Loucy (cell line): Measurements from ENCODE around the gene LYSET.
"Not testable (repeated sequence)": the region's sequence is repeated elsewhere in the genome, so short reads cannot be mapped to it uniquely, and the experiment has no call there.

ENCODE experiments used
- H2AFZ ChIP-seq: fragments of 200-600 bp; sonication (generic); 2 replicates; pipeline ENCODE4 v1.6.0; 2016; ENCODE audit warnings: antibody characterized with exemption, mild to moderate bottlenecking, low read length, moderate library complexity
- H3F3A ChIP-seq: fragments of 200-600 bp; 2 replicates; pipeline ENCODE4 v1.6.0; 2016; ENCODE audit warnings: antibody characterized with exemption, low read depth, mild to moderate bottlenecking
- H3K27me3 ChIP-seq: fragments of 200-600 bp; sonication (generic); 2 replicates; pipeline ENCODE4 v1.6.1; 2014; ENCODE audit warnings: low read length, mild to moderate bottlenecking; ENCODE audit not compliant: insufficient read depth, poor library complexity, severe bottlenecking
- H3K36me3 ChIP-seq: fragments of 200-600 bp; sonication (generic); 2 replicates; pipeline ENCODE4 v1.6.1; 2016; ENCODE audit warnings: low read length; ENCODE audit not compliant: insufficient read depth
- H3K4me1 ChIP-seq: fragments of 200-600 bp; sonication (generic); 2 replicates; pipeline ENCODE4 v1.5.1; 2014; ENCODE audit warnings: low read length, mild to moderate bottlenecking; ENCODE audit not compliant: insufficient read depth, poor library complexity, severe bottlenecking
- H3K4me2 ChIP-seq: fragments of 200-600 bp; sonication (generic); 2 replicates; pipeline ENCODE4 v1.6.0; 2014; ENCODE audit warnings: antibody characterized with exemption, low read length, low read depth, mild to moderate bottlenecking; ENCODE audit not compliant: poor library complexity, severe bottlenecking
- H3K4me3 ChIP-seq: fragments of 200-600 bp; sonication (generic); 2 replicates; pipeline ENCODE4 v1.5.1; 2014; ENCODE audit warnings: low read length, mild to moderate bottlenecking, mixed read lengths; ENCODE audit not compliant: poor library complexity, severe bottlenecking
- H3K79me2 ChIP-seq: fragments of 200-600 bp; sonication (generic); 2 replicates; pipeline ENCODE4 v1.6.1; 2014; ENCODE audit warnings: low read length; ENCODE audit not compliant: insufficient read depth
- H3K9ac ChIP-seq: fragments of 200-600 bp; sonication (generic); 2 replicates; pipeline ENCODE4 v1.6.0; 2014; ENCODE audit warnings: mild to moderate bottlenecking, low read depth, low read length, moderate library complexity; ENCODE audit not compliant: poor library complexity, severe bottlenecking
- H3K9me2 ChIP-seq: fragments of 200-600 bp; sonication (generic); replicated peaks from 2 replicates; pipeline ENCODE4 v1.6.1; 2016; ENCODE audit warnings: low read depth, low read length, mixed read lengths
- H3K9me3 ChIP-seq: fragments of 200-600 bp; sonication (generic); 2 replicates; pipeline ENCODE4 v1.6.1; 2014; ENCODE audit warnings: mild to moderate bottlenecking, antibody characterized with exemption, low read length, low read depth; ENCODE audit not compliant: insufficient read depth
- H4K20me1 ChIP-seq: fragments of 200-600 bp; sonication (generic); 2 replicates; pipeline ENCODE4 v1.6.0; 2014; ENCODE audit warnings: antibody characterized with exemption, low read length, mild to moderate bottlenecking; ENCODE audit not compliant: insufficient read depth, poor library complexity, severe bottlenecking
- CTCF ChIP-seq: fragments of 200-600 bp; sonication (generic); conservative IDR thresholded peaks from 2 replicates; pipeline ENCODE4 v1.5.1; 2014; ENCODE audit warnings: mild to moderate bottlenecking, antibody characterized with exemption, low read length
- EZH2phosphoT487 ChIP-seq: fragments of 200-600 bp; IDR thresholded peaks from 2 replicates; pipeline ENCODE4 v1.6.1; 2018; ENCODE audit warnings: antibody characterized with exemption, mild to moderate bottlenecking, moderate library complexity, borderline replicate concordance

Gene LYSET

GRCh38 chr14:93169619-93170018 is 15.5 kb upstream of the LYSET start:
- H3K36me3 ChIP-seq, H4K20me1 ChIP-seq, H3K9ac ChIP-seq, H3F3A ChIP-seq, H3K79me2 ChIP-seq, H3K27me3 ChIP-seq, H3K4me2 ChIP-seq, H3K4me3 ChIP-seq, H3K9me3 ChIP-seq, H2AFZ ChIP-seq, H3K4me1 ChIP-seq, H3K9me2 ChIP-seq: not testable (repeated sequence)

DNA sequence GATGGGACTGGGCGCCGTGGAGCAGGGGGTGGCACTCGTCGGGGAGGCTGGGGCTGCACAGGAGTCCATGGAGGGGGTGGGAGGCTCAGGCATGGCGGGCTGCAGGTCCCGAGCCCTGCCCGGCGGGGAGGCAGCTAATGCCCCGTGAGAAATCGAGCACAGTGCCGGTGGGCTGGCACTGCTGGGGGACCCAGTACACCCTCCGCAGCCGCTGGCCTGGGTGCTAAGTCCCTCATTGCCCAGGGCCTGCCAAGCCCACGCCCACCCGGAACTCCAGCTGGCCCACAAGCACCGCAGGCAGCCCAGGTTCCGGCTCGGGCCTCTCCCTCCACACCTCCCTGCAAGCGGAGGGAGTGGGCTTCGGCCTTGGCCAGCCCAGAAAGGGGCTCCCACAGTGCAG is 15.0 kb upstream of the LYSET start:
- H3K9me2 ChIP-seq, H3K4me3 ChIP-seq, H3K36me3 ChIP-seq, H3K79me2 ChIP-seq, H3K4me1 ChIP-seq, H3F3A ChIP-seq, H3K9ac ChIP-seq, H3K27me3 ChIP-seq, H4K20me1 ChIP-seq, H2AFZ ChIP-seq, H3K4me2 ChIP-seq, H3K9me3 ChIP-seq: not testable (repeated sequence)

GRCh38 chr14:93171376-93171775 is 13.7 kb upstream of the LYSET start:
- Histone ChIP-seq H3K36me3 (no peaks in the 10 kb centered on the region), H3K27me3 (no peaks in the 10 kb centered on the region), H4K20me1 (no peaks in the 10 kb centered on the region), H3K4me2 (no peak overlapping the region), H3K4me3 (no peak overlapping the region), H2AFZ (no peak overlapping the region), H3K79me2 (no peaks in the 10 kb centered on the region), H3K4me1 (no peaks in the 10 kb centered on the region), H3K9me2 (no peaks in the 10 kb centered on the region), H3K9ac (no peak overlapping the region), H3K9me3 (no peaks in the 10 kb centered on the region), H3F3A (no peaks in the 10 kb centered on the region)
- TF ChIP-seq EZH2phosphoT487, result no peak
- TF ChIP-seq CTCF, result no peak

GRCh38 chr14:93173943-93174395 is 11.1 kb upstream of the LYSET start:
- no peaks in the 10 kb centered on the region for H4K20me1 ChIP-seq
- no peaks in the 10 kb centered on the region for H3K9me2 ChIP-seq
- no peaks in the 10 kb centered on the region for H3F3A ChIP-seq
- no peaks in the 10 kb centered on the region for H3K36me3 ChIP-seq
- no peaks in the 10 kb centered on the region for H3K9me3 ChIP-seq
- H2AFZ ChIP-seq, result no peak overlapping the region
- no peak overlapping the region for H3K4me2 ChIP-seq
- no peak overlapping the region for H3K4me3 ChIP-seq
- no peaks in the 10 kb centered on the region for H3K27me3 ChIP-seq
- TF ChIP-seq CTCF (no peak), EZH2phosphoT487 (no peak)
- no peaks in the 10 kb centered on the region for H3K79me2 ChIP-seq
- no peaks in the 10 kb centered on the region for H3K4me1 ChIP-seq
- H3K9ac ChIP-seq, result no peak overlapping the region

DNA sequence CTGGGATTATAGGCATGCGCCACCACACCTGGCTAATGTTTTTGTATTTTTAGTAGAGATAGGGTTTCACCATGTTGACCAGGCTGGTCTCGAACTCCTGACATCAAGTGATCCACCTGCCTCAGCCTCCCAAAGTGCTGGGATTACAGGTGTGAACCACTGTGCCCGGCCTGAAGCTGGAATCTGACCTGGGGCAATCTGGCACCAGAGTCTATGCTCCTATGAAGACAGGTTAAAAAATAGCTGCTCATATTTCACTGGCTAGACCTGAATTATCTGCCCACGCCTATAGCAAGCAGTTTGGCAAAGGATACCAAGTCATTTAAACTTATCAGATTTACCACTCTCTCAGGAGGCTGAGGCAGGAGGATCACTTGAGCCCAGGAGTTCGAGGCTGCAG is 10.4 kb upstream of the LYSET start:
- H3K4me2 ChIP-seq, H3K9me2 ChIP-seq, H2AFZ ChIP-seq: not testable (repeated sequence)

More for the DNA sequence above, 10.4 kb upstream of the LYSET start:
- H3K9ac ChIP-seq, H3F3A ChIP-seq, H3K4me3 ChIP-seq, H3K9me3 ChIP-seq, H3K36me3 ChIP-seq, H3K4me1 ChIP-seq, H3K79me2 ChIP-seq, H3K27me3 ChIP-seq, H4K20me1 ChIP-seq: not testable (repeated sequence)
